ENCODE data around the gene KDM3B. TPM values are rescaled to one million over a fixed set of nuclear protein-coding genes. Genes with fewer than 3 reads are reported as not detected.

Gene KDM3B
- total RNA-seq, 2 donors from 2014 or later = 50.1 to 86.2 TPM

DNA sequence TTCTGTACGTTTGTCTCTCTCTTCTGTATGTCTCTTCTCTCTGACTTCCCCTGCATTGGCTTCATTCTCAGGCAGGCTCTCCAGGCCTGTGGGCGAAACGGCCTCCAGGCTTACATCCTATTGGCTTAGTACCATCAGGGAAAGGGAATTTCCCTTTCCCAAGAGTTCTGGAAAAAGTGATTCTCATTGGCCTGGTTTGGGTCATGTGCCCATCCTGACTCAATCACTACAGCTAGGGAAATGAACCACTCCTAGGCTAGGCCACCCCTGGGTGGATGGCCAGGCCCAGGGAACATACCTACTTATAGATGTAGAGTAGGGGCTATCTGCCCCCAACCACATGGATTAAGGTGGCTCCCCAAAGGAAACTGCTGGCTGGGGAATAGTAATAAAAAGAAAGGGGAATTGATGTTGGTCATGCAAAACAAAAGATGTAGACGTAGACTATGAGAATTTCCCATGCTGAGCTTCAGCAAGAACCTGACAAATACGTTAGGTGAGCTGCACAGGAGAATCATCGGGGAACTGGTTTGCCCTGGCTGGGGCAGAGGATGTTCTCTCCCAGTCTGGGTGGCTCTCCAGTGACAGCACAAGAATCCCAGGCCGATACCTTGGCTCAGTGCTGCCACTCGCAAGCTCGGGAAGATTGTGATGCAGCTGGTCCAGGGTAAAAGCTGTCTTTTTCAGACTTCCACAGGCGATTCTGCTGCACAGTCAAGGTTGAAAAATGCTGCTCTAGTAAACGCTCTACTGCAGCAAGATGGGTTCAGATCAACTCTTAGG, 109.0 kb downstream of the KDM3B start:
- Histone ChIP-seq H3K36me3 (no peaks in the 10 kb centered on the region), H3K4me1 (ENCODE audit: control insufficient read depth in 1 of 2, low read depth in 2 of 2) (peaks cover 10 to 43% of the 10 kb centered on the region in 2 donors), H3K9me3 (no peaks in the 10 kb centered on the region), H3K27me3 (replicated peaks; ENCODE audit: insufficient read depth) (no peaks in the 10 kb centered on the region), H3K4me3 (no peak overlapping the region), H3K27ac (peak overlapping the region; percentile 17 to 51)
- TF ChIP-seq, protein P1, sequence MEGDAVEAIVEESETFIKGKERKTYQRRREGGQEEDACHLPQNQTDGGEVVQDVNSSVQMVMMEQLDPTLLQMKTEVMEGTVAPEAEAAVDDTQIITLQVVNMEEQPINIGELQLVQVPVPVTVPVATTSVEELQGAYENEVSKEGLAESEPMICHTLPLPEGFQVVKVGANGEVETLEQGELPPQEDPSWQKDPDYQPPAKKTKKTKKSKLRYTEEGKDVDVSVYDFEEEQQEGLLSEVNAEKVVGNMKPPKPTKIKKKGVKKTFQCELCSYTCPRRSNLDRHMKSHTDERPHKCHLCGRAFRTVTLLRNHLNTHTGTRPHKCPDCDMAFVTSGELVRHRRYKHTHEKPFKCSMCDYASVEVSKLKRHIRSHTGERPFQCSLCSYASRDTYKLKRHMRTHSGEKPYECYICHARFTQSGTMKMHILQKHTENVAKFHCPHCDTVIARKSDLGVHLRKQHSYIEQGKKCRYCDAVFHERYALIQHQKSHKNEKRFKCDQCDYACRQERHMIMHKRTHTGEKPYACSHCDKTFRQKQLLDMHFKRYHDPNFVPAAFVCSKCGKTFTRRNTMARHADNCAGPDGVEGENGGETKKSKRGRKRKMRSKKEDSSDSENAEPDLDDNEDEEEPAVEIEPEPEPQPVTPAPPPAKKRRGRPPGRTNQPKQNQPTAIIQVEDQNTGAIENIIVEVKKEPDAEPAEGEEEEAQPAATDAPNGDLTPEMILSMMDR (IDR thresholded peaks at IDR 0.05) = no peak
- DNase-seq (ENCODE audit: low spot score) (no peak), ATAC-seq (ENCODE audit: insufficient number of reproducible peaks, low FRiP score, low read depth) (peak; percentile 13)

DNA sequence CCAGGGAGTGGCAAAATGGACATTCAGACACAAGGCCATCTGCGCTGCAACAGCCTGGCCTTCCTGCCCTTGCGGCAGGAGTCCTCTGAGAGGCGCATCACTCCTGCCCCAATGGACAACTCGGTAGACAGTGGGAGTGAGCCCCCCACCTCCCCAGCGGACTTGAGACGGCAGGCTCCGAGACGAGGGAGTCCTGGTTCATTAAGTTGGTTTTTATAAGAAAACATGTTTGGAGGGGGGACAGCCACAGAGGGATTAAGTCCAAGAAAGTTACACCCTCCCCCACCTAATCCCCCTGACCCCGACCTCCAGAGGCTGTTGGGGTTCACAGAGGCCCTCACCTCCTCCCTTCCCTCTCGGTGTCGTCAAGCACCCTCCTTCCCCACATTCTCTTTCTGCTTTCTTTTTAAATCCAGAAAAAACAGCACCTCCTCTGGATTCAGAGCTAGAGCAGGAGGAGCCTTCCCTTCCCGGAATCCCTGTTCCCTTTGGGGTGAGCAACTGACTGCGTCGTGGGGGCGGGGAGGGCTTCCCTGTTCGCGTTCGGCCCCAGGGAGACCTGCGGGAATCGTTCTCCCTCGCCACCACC, 111.0 kb downstream of the KDM3B start:
- DNase-seq (ENCODE audit: low spot score) = no peak
- Histone ChIP-seq H3K4me1 (ENCODE audit: control insufficient read depth in 1 of 2, low read depth in 2 of 2) (peaks cover 14 to 56% of the 10 kb centered on the region in 2 donors), H3K27ac (peak overlapping the region; percentile 96 to 99), H3K9me3 (no peaks in the 10 kb centered on the region), H3K4me3 (peak overlapping the region; percentile 84), H3K36me3 (peaks cover 8% of the 10 kb centered on the region), H3K27me3 (replicated peaks; ENCODE audit: insufficient read depth) (no peaks in the 10 kb centered on the region)
- TF ChIP-seq, protein P1 (IDR thresholded peaks at IDR 0.05) = no peak
- peak; percentile 6 for ATAC-seq (ENCODE audit: insufficient number of reproducible peaks, low FRiP score, low read depth)

DNA sequence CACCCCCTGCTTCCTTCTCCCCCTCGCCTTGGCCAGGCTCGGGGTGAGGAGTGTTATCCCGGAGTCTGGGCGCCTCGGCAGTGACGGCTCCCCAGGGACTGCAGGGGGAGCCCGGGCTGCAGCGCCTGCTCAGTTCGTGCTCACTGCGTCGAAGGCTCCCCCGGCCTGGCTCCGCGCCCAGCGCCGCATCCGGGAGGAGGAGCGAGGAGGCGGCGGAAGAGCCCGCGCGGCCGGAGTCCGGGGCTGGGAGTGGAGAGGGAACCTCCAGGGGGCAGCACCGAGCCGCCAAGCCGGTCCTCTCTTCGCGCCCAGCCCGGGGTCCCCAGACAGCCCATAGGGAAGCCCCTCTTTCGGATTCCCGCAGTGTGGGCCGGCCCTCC, 111.5 kb downstream of the KDM3B start:
- H3K27ac ChIP-seq = peak overlapping the region; percentile 96 to 99
- peaks cover 12 to 54% of the 10 kb centered on the region in 2 donors for H3K4me1 ChIP-seq (ENCODE audit: control insufficient read depth in 1 of 2, low read depth in 2 of 2)
- no peaks in the 10 kb centered on the region for H3K9me3 ChIP-seq
- TF ChIP-seq, protein P1 (IDR thresholded peaks at IDR 0.05) = peak; percentile 96
- peak overlapping the region; percentile 84 for H3K4me3 ChIP-seq
- ATAC-seq (ENCODE audit: insufficient number of reproducible peaks, low FRiP score, low read depth) = peak; percentile 45
- H3K36me3 ChIP-seq = peaks cover 8% of the 10 kb centered on the region
- DNase-seq (ENCODE audit: low spot score) = peak; percentile 78
- H3K27me3 ChIP-seq (replicated peaks; ENCODE audit: insufficient read depth) = no peaks in the 10 kb centered on the region

DNA sequence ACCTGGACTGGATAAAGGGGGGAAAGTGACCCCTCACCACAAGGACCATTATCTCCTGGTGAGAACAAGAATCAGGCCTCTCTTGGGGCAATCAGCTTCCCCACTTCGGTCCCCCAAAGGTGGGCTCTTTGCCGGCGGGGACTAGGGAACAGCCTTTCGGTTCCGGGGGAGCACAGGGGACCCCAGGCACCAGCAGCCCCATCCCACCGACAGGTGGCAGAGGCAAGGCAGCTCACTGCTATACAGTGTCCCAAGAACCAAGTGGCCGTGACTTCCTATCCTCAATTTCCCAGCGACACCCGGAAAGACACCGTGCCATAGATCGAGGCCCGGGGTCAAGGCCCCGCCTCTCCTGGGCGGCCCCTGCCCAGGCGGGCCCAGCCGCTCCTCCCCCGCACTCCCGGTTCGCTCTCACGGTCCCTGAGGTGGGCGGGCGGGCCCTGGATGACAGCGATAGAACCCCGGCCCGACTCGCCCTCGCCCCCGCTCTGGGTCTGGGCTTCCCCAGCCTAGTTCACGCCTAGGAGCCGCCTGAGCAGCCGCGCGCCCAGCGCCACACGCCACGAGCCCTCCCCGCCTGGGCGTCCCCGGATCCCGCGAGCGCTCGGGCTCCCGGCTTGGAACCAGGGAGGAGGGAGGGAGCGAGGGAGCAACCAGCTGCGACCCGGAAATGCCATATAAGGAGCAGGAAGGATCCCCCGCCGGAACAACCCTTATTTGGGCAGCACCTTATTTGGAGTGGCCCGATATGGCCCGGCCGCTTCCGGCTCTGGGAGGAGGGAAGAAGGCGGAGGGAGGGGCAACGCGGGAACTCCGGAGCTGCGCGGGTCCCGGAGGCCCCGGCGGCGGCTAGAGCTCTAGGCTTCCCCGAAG, 112.1 kb downstream of the KDM3B start:
- Histone ChIP-seq H3K9me3 (no peaks in the 10 kb centered on the region), H3K27me3 (replicated peaks; ENCODE audit: insufficient read depth) (no peaks in the 10 kb centered on the region), H3K4me3 (peak overlapping the region; percentile 84), H3K36me3 (peaks cover 8% of the 10 kb centered on the region), H3K4me1 (ENCODE audit: control insufficient read depth in 1 of 2, low read depth in 2 of 2) (peaks cover 12 to 49% of the 10 kb centered on the region in 2 donors), H3K27ac (peak overlapping the region; percentile 96 to 99)
- TF ChIP-seq, protein P1 (IDR thresholded peaks at IDR 0.05) = peak; percentile 52
- DNase-seq (ENCODE audit: low spot score) (peak; percentile 91), ATAC-seq (ENCODE audit: insufficient number of reproducible peaks, low FRiP score, low read depth) (peak; percentile 82)
